A549 (cell line): ENCODE results near the gene CYP19A1.

ENCODE experiments used
- EP300 ChIP-seq, 2 experiments: fragments of >200 bp; sonication (Bioruptor Twin); formaldehyde crosslinking; IDR thresholded peaks; 2 replicates in 1 of 2; 3 replicates in 1 of 2; pipeline ENCODE4 v1.6.1; 2016 to 2017
- JUN ChIP-seq, 2 experiments: fragments of >200 bp; sonication (Bioruptor Twin); formaldehyde crosslinking; IDR thresholded peaks; 2 replicates in 1 of 2; 3 replicates in 1 of 2; pipeline ENCODE4 v1.6.1; 2016 to 2017
- ZFP36 ChIP-seq: fragments of 450-650 bp; IDR thresholded peaks from 2 replicates; pipeline ENCODE4 v1.6.1; 2014; ENCODE audit warnings: borderline replicate concordance; ENCODE audit not compliant: partially characterized antibody
- TF ChIP-seq, protein P1 (sequence below): fragments of >200 bp; sonication (Bioruptor Twin); formaldehyde crosslinking; IDR thresholded peaks from 3 replicates; pipeline ENCODE4 v1.5.1; 2016

DNA sequence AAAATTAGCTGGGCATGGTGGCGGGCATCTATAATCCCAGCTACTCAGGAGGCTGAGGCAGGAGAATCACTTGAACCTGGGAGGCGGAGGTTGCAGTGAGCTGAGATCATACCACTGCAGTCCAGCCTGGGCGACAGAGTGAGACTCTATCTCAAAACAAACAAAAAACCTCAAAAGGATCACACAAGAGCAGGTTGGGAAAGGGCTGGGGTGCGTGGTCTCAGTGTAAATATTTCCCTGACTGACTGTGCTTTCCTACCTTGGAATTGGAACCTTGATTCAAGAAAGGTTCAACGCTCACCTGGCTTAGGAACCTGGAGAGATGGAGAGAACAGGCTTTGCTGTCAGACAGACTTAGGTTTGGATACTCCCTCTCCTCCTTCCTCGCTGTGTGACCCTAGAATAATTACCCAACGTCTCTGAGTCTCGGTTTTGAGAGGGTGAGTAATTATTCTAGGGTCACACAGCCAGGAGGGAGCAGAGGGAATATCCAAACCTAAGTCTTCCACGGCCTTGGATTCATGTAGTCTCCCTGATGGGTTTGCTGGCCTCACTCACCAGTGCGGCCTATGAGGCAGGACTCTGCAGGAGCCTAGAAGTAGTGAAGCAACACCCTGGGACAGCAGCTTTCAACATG, 24.6 kb downstream of the CYP19A1 start:
- TF ChIP-seq JUN (IDR thresholded peaks at IDR 0.05) (no peak), EP300 (IDR thresholded peaks at IDR 0.05) (no peak), ZFP36 (no peak)
- TF ChIP-seq, protein P1, sequence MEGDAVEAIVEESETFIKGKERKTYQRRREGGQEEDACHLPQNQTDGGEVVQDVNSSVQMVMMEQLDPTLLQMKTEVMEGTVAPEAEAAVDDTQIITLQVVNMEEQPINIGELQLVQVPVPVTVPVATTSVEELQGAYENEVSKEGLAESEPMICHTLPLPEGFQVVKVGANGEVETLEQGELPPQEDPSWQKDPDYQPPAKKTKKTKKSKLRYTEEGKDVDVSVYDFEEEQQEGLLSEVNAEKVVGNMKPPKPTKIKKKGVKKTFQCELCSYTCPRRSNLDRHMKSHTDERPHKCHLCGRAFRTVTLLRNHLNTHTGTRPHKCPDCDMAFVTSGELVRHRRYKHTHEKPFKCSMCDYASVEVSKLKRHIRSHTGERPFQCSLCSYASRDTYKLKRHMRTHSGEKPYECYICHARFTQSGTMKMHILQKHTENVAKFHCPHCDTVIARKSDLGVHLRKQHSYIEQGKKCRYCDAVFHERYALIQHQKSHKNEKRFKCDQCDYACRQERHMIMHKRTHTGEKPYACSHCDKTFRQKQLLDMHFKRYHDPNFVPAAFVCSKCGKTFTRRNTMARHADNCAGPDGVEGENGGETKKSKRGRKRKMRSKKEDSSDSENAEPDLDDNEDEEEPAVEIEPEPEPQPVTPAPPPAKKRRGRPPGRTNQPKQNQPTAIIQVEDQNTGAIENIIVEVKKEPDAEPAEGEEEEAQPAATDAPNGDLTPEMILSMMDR, result no peak
